Measurements from ENCODE around the gene TEAD2. TPM values are rescaled to one million over a fixed set of nuclear protein-coding genes. Genes with fewer than 3 reads are reported as not detected.
A peak's percentile ranks its signal among the peaks of the same experiment; 100 is the strongest.
"Not testable (repeated sequence)": the region's sequence is repeated elsewhere in the genome, so short reads cannot be mapped to it uniquely, and the experiment has no call there.

TEAD2 gene
- total RNA-seq, 4 donors from 2014 or later: 3.8 to 12.4 (median 8.2) TPM

GRCh38 chr19:49331616-49332055 lies 30.6 kb downstream of the TEAD2 start:
- Histone ChIP-seq H3K36me3 (peaks cover 0 to 7% (median 0%) of the 10 kb centered on the region in 3 donors), H3K4me1 (peaks cover 0 to 21% (median 0%) of the 10 kb centered on the region in 3 donors)
- WGBS, 2 donors: 60 to 69% methylated on average over 2 of the region's 2 CpGs

GRCh38 chr19:49331187-49331586 lies 31.0 kb downstream of the TEAD2 start:
- 90 to 92% methylated on average over 4 of the region's 4 CpGs for WGBS, 2 donors
- H3K27me3 ChIP-seq; DNase-seq; intact Hi-C loops (cut with DNase I); H3K27ac ChIP-seq; H3K4me3 ChIP-seq; H3K36me3 ChIP-seq; H3K9me3 ChIP-seq: not testable (repeated sequence)
- peaks cover 0 to 16% (median 0%) of the 10 kb centered on the region in 3 donors for H3K4me1 ChIP-seq

More at GRCh38 chr19:49331616-49332055, 30.6 kb downstream of the TEAD2 start:
- Histone ChIP-seq H3K27me3 (no peaks in the 10 kb centered on the region), H3K27ac (no peak overlapping the region), H3K9me3 (no peaks in the 10 kb centered on the region), H3K4me3 (no peak overlapping the region)
- intact Hi-C loops (cut with DNase I): no loop called here
- TF ChIP-seq POLR2A (IDR thresholded peaks at IDR 0.05): no peak
- TF ChIP-seq CTCF (IDR thresholded peaks at IDR 0.05): no peak
- DNase-seq: no peak

GRCh38 chr19:49328741-49329140 lies 33.5 kb downstream of the TEAD2 start:
- H3K27me3 ChIP-seq: no peaks in the 10 kb centered on the region
- H3K36me3 ChIP-seq: peaks cover 0 to 7% (median 0%) of the 10 kb centered on the region in 3 donors
- intact Hi-C loops (cut with DNase I): no loop called here
- TF ChIP-seq POLR2A (IDR thresholded peaks at IDR 0.05): no peak
- no peak for TF ChIP-seq CTCF (IDR thresholded peaks at IDR 0.05)
- no peak overlapping the region for H3K27ac ChIP-seq
- no peak overlapping the region for H3K4me3 ChIP-seq
- H3K9me3 ChIP-seq: no peaks in the 10 kb centered on the region
- WGBS, 2 donors: 86 to 88% methylated on average over 2 of the region's 2 CpGs
- H3K4me1 ChIP-seq: peaks cover 0 to 11% (median 0%) of the 10 kb centered on the region in 3 donors
- DNase-seq: no peak

- Histone ChIP-seq H3K9me3 (no peaks in the 10 kb centered on the region), H3K27ac (no peak overlapping the region), H3K4me3 (no peak overlapping the region), H3K36me3 (peaks cover 0 to 7% (median 0%) of the 10 kb centered on the region in 3 donors), H3K4me1 (peaks cover 0 to 9% (median 0%) of the 10 kb centered on the region in 3 donors), H3K27me3 (no peaks in the 10 kb centered on the region)
- TF ChIP-seq CTCF (IDR thresholded peaks at IDR 0.05): peak; percentile 56 to 73 (median 68)
- no peak for TF ChIP-seq POLR2A (IDR thresholded peaks at IDR 0.05)
- intact Hi-C loops (cut with DNase I): no loop called here
- WGBS, 2 donors: 48 to 49% methylated on average over 2 of the region's 2 CpGs
- no peak for DNase-seq
Observed at GRCh38 chr19:49327878-49328544, 34.2 kb downstream of the TEAD2 start.

- intact Hi-C loops (cut with DNase I): no loop called here
- no peak overlapping the region for H3K4me3 ChIP-seq
- peaks cover 0 to 6% (median 0%) of the 10 kb centered on the region in 3 donors for H3K4me1 ChIP-seq
- no peaks in the 10 kb centered on the region for H3K27me3 ChIP-seq
- peaks cover 0 to 13% (median 0%) of the 10 kb centered on the region in 3 donors for H3K36me3 ChIP-seq
- DNase-seq: no peak
- H3K9me3 ChIP-seq: no peaks in the 10 kb centered on the region
- 79 to 92% methylated on average over 3 of the region's 3 CpGs for WGBS, 2 donors
- no peak for TF ChIP-seq CTCF (IDR thresholded peaks at IDR 0.05)
- no peak for TF ChIP-seq POLR2A (IDR thresholded peaks at IDR 0.05)
- H3K27ac ChIP-seq: no peak overlapping the region
Observed at GRCh38 chr19:49326165-49326704, 36.0 kb downstream of the TEAD2 start.

GRCh38 chr19:49325756-49326155 lies 36.5 kb downstream of the TEAD2 start:
- H3K4me3 ChIP-seq; H3K9me3 ChIP-seq; DNase-seq; H3K36me3 ChIP-seq; H3K27ac ChIP-seq; H3K27me3 ChIP-seq; intact Hi-C loops (cut with DNase I); H3K4me1 ChIP-seq: not testable (repeated sequence)
- 81 to 87% methylated on average over 13 of the region's 13 CpGs for WGBS, 2 donors

Measured in esophagus squamous epithelium (tissue), 5 donors.